ENCODE measurements around the gene BCAR1.
"Not testable (repeated sequence)": the region's sequence is repeated elsewhere in the genome, so short reads cannot be mapped to it uniquely, and the experiment has no call there.

BCAR1 gene

DNA sequence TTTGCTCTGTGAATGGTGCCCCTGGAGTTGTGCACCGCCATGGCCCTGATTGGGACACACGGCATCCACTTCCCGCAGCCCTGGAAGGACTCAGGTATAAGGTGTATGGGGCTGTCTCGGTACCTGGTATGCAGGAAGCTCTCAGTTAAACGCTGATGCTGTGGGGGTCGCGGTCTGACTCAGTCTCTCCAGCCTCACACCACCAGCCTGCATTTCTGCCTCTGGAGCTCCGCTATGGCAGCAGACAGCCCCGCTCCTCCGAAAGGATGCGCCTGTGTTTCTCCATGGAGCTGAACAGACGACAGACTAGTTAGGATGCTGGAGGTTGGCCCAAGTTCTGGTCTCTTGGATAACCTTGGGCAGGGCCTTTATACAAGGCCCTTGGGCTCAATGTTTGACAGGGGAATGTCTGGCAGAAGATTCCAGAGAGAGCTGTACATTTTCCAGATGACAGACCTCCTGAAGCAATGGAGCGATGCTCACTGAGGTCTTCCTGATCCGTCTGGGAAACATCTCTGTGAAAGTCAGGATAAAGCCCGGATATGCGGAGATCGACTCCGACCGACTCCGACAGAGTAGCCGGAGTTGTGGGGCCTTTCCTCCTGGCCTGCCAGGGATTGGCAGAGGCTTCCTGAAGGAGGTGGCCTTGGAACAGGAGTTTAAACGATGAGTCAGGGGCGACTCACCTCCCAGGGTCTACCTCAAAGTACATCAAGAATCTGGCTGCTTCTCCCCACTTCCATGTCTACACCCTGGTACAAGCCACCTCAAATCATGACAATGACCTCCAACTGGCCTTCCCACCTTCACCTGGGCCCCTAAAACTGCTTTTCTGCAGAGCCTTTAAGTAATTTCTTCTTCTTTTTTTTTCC is 21.9 kb upstream of the BCAR1 start:
- TF ChIP-seq SPI1 (IDR thresholded peaks at IDR 0.05; ENCODE audit: low read depth, low read length) (no peak), POLR2A (IDR thresholded peaks at IDR 0.05; ENCODE audit: low read depth, low read length) (no peak), POU2F2 (IDR thresholded peaks at IDR 0.05; ENCODE audit: low read depth, low read length) (no peak), POLR2AphosphoS5 (IDR thresholded peaks at IDR 0.05; ENCODE audit: low read depth, low read length) (no peak), TAF1 (IDR thresholded peaks at IDR 0.05; ENCODE audit: low read depth, low read length) (no peak), PAX5 (IDR thresholded peaks at IDR 0.05; ENCODE audit: insufficient read depth, low read length, severe bottlenecking) (no peak)
- no peak for FAIRE-seq
- no peak for DNase-seq (ENCODE audit: insufficient read length, low spot score)

DNA sequence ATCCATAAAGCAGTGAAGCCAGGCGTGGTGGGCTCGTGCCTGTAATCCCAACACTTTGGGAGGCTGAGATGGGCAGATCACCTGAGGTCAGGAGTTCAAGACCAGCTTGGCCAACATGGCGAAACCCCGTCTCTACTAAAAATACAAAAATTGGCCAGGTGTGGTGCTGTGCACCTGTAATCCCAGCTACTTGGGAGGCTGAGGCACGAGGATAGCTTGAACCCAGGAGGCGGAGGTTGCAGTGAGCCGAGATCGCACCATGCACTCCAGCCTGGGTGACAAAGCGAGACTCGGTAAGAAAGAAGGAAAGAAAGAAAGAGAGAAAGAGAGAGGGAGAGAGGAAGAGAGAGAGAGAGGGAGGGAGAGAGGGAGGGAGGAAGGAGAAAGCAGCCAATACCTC is 21.2 kb upstream of the BCAR1 start:
- not testable (repeated sequence) for DNase-seq (ENCODE audit: insufficient read length, low spot score); FAIRE-seq

DNA sequence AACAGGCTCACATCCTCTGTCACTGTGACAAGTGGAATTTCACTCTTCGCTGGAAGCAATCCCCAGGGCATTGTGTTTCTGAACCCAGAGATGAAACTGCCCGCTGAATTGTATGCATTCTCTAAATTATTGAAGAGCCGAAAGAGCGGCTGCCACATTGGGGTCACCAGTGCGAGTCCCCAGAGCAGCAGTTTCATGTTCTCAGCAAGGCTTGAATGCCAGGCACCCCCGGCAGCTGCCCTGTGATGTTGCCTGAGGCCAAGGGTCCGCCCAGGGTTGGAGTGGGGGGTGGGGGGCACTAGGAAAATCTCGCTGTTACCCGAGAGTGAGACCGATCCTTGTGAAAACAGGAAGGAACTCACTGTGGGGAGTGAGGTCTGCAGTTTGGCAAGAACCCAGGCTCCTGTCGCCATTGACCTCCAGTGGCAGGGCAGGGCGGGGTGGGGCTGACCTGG is 20.7 kb upstream of the BCAR1 start:
- FAIRE-seq (no peak), DNase-seq (ENCODE audit: insufficient read length, low spot score) (no peak)
- TF ChIP-seq TAF1 (IDR thresholded peaks at IDR 0.05; ENCODE audit: low read depth, low read length) (no peak), SPI1 (IDR thresholded peaks at IDR 0.05; ENCODE audit: low read depth, low read length) (peak; percentile 15; the same call in 1 of the 2 replicates)

DNA sequence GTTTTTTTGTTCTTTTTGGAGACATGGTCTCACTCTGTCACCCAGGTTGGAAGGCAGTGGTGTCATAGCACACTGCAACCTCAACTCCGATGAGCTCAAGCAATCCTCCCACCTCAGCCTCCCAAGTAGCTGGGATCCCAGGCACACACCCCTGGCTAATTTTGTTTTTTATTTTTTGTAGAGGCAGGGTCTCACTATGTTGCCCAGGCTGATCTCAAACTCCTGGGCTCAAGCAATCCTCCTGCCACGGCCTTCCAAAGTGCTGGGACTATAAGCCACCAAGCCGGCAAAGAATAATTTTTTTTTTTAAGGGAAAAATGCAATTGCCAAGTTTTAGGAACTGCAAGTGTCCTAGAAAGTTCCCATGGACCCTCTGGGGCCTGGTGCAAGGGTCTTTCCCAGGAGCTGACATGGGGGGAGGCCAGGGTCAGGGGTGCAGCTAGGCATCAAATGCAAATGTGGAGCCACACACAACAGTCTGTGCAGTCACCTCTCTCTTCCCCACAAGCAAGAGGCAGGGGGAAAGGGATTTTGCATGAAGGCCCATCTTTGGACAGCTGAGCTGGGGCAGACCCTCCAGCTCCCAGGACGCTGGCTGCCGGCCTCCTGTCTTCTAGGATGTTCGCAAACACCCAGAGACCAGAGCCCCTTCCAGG is 20.1 kb upstream of the BCAR1 start:
- TF ChIP-seq POLR2AphosphoS5 (IDR thresholded peaks at IDR 0.05; ENCODE audit: low read depth, low read length) (no peak), TAF1 (IDR thresholded peaks at IDR 0.05; ENCODE audit: low read depth, low read length) (no peak), POLR2A (IDR thresholded peaks at IDR 0.05; ENCODE audit: low read depth, low read length) (no peak), SPI1 (IDR thresholded peaks at IDR 0.05; ENCODE audit: low read depth, low read length) (no peak), PAX5 (IDR thresholded peaks at IDR 0.05; ENCODE audit: insufficient read depth, low read length, severe bottlenecking) (no peak), POU2F2 (IDR thresholded peaks at IDR 0.05; ENCODE audit: low read depth, low read length) (no peak)
- FAIRE-seq (peak; percentile 79), DNase-seq (ENCODE audit: insufficient read length, low spot score) (no peak)

DNA sequence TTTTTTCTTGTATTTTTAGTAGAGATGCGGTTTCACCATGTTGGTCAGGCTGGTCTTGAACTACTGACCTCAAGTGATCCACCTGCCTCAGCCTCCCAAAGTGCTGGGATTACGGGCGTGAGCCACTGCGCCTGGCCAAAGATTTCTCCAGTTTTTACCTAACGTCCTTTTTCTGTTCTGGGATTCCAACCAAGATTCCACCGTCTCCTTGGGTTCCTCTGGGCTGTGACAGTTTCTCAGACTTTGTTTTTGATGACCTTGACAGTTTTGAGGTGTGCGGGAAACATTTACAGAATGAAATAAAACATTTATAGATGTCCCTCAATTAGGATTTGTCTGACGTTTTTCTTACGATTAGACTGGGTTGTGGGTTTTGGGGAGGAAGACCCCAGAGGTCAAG is 17.9 kb upstream of the BCAR1 start:
- FAIRE-seq; DNase-seq (ENCODE audit: insufficient read length, low spot score): not testable (repeated sequence)

DNA sequence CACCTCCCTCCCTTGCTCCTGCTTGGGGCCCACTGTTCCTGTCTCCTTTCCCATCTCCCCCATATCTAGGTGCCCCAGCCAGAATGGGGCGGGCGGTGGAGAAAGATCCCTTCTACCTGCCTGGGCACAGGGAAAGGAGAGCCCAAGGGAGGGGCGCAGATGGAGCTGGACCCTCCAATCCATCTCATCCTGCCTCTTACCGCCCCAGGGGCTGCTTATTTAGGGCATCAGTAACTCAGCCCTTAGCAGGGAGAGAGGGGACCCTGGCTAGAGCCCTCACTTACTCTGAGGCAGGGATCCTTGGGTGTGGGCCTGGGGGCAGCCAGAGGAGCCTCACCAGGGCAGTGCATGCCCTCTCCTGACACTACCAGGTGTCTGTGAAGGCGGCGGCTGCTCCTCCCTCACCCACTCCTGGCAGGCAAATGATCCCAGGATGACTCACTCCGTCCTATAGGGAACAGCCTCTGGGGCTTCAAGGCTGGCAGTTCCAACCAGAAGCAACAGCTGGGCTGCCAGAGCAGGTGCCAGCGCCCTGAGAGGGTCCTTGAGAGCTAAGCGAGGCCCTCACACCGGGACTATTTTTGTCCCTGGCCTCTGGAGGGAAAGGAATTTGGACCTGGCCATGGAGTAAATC is 16.3 kb upstream of the BCAR1 start:
- FAIRE-seq: no peak
- DNase-seq (ENCODE audit: insufficient read length, low spot score): no peak
- TF ChIP-seq POU2F2 (IDR thresholded peaks at IDR 0.05; ENCODE audit: low read depth, low read length): no peak
- TF ChIP-seq SPI1 (IDR thresholded peaks at IDR 0.05; ENCODE audit: low read depth, low read length): no peak
- TF ChIP-seq PAX5 (IDR thresholded peaks at IDR 0.05; ENCODE audit: insufficient read depth, low read length, severe bottlenecking): no peak
- TF ChIP-seq POLR2AphosphoS5 (IDR thresholded peaks at IDR 0.05; ENCODE audit: low read depth, low read length): no peak
- TF ChIP-seq TAF1 (IDR thresholded peaks at IDR 0.05; ENCODE audit: low read depth, low read length): no peak
- TF ChIP-seq POLR2A (IDR thresholded peaks at IDR 0.05; ENCODE audit: low read depth, low read length): no peak

DNA sequence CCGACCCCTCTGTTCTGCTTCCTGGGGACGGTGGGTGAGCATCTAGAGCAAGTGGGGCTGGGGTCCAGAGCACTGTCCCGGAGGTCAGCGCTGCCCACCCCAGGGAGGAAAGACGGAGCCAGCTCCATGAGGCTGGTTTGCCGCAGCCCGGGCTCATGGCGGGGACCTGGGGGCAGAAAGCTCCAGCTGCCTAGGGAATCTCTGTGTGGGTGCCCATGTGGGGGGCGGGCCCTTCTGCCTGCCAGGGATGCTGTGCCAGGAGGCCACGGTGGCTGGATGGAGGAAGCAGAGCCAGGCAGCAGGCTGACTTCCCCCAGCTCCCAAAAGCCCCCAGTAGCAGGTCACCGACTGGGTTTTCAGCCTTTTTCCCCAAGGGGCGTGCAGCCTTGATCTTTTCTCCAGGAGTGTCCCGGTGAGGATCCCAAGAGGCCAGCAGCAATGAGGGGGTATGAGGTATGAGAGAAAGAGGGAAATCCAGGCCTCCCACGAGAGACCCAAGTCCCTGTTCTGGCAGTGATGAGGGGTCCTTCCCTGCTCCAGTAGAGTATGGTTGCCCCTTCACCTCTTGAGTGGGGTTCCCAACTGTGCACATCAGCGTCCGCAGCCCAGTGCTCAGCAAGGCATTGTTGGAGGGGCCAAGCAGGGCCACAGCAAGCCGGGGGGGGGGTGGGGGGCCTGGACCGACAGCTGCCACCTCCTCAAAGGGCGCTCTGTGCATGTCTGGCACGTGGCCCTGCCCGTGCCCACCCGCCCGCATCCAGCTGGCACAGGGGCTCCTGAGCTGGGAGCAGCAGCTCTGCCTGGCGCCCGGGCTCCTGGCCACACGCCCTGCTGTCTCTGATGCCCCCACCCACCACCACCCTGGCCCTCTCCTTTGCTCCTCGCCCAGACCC is 15.6 kb upstream of the BCAR1 start:
- TF ChIP-seq PAX5 (IDR thresholded peaks at IDR 0.05; ENCODE audit: insufficient read depth, low read length, severe bottlenecking) (no peak), TAF1 (IDR thresholded peaks at IDR 0.05; ENCODE audit: low read depth, low read length) (no peak), POU2F2 (IDR thresholded peaks at IDR 0.05; ENCODE audit: low read depth, low read length) (no peak), POLR2A (IDR thresholded peaks at IDR 0.05; ENCODE audit: low read depth, low read length) (no peak), SPI1 (IDR thresholded peaks at IDR 0.05; ENCODE audit: low read depth, low read length) (no peak)
- FAIRE-seq: no peak
- DNase-seq (ENCODE audit: insufficient read length, low spot score): no peak

DNA sequence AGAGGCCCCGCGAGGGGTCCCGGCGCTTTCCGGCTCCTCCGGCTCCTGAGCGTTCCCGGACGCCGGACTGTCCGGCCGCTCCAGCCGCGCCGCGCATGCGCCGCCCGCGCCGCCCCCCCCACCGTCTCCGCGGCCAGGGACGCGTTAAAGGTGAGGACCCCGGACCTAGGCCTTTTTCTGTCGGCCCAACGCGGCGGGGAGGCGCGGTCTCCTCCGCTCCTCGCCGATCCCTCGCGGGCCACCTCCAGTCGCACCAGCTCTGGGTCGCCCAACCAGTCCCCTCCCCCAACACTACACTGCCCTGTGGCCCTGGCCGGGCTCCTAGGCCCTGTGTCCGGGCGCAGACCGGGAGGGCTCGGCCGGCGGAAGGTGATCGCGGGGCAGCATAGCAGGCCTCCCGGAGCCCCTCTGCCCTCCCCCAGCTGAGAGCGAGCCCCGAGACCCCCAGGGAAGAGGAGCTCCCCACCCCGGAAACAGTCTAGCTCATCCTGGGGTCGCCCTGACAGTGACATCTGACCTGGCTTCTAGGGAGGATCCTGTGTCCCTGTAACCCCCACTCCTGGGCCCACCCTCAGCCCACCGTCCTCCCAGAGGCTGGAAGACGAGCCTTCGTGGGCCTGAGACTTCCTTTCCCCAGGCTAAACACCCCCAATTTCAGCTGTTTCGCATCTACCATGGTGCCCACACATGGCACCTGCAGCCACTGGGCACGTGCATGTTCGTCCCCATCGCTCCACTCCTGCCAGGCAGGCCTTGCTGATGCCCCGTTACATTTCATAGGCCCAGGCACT is 14.7 kb upstream of the BCAR1 start:
- peak; percentile 54 for FAIRE-seq
- TF ChIP-seq POU2F2 (IDR thresholded peaks at IDR 0.05; ENCODE audit: low read depth, low read length): no peak
- 0 out of 2 replicates have a peak, but pooled peaks have one; percentile 49 for TF ChIP-seq TAF1 (IDR thresholded peaks at IDR 0.05; ENCODE audit: low read depth, low read length)
- peak; percentile 93 for DNase-seq (ENCODE audit: insufficient read length, low spot score)
